T-helper 1 cell treated with Interleukin-12 subunit alpha and Interleukin-12 subunit beta and Interleukin-4 antibody, amounts not matched to agents 30 μg/mL and 1 μg/mL, for 36 hours (primary cell): ENCODE data around the gene VCL.
"Not testable (repeated sequence)": the region's sequence is repeated elsewhere in the genome, so short reads cannot be mapped to it uniquely, and the experiment has no call there.

Experiments
- H3K27ac Mint-ChIP-seq: one replicate; pipeline ENCODE4 v1.8.0; 2021; ENCODE audit warnings: mild to moderate bottlenecking, mixed read lengths
- H3K27me3 Mint-ChIP-seq: one replicate; pipeline ENCODE4 v1.8.0; 2021; ENCODE audit warnings: low read depth, mixed read lengths
- H3K36me3 Mint-ChIP-seq: one replicate; pipeline ENCODE4 v1.8.0; 2021; ENCODE audit warnings: low read depth, mixed read lengths
- H3K4me1 Mint-ChIP-seq: one replicate; pipeline ENCODE4 v1.8.0; 2021; ENCODE audit warnings: low read depth, mixed read lengths
- H3K4me3 Mint-ChIP-seq: one replicate; pipeline ENCODE4 v1.8.0; 2021; ENCODE audit warnings: mild to moderate bottlenecking, moderate library complexity, mixed read lengths
- H3K9me3 Mint-ChIP-seq: one replicate; pipeline ENCODE4 v1.8.0; 2021; ENCODE audit warnings: mixed read lengths

Gene VCL

GRCh38 chr10:74122060-74122459 lies 124.1 kb downstream of the VCL start:
- H3K27ac Mint-ChIP-seq: no peak overlapping the region

GRCh38 chr10:74123081-74123480 lies 125.2 kb downstream of the VCL start:
- H3K27me3 Mint-ChIP-seq: no peaks in the 10 kb centered on the region
- peaks cover 53% of the 10 kb centered on the region for H3K36me3 Mint-ChIP-seq
- peaks cover 13% of the 10 kb centered on the region for H3K4me1 Mint-ChIP-seq
- no peak overlapping the region for H3K27ac Mint-ChIP-seq
- H3K9me3 Mint-ChIP-seq: no peaks in the 10 kb centered on the region
- no peak overlapping the region for H3K4me3 Mint-ChIP-seq

More at GRCh38 chr10:74122060-74122459, 124.1 kb downstream of the VCL start:
- peaks cover 13% of the 10 kb centered on the region for H3K4me1 Mint-ChIP-seq
- no peaks in the 10 kb centered on the region for H3K27me3 Mint-ChIP-seq
- no peaks in the 10 kb centered on the region for H3K9me3 Mint-ChIP-seq
- H3K36me3 Mint-ChIP-seq: peaks cover 58% of the 10 kb centered on the region
- no peak overlapping the region for H3K4me3 Mint-ChIP-seq

GRCh38 chr10:74133923-74134820 lies 136.3 kb downstream of the VCL start:
- Mint-ChIP-seq H3K4me3 (no peak overlapping the region), H3K36me3 (peaks cover 29% of the 10 kb centered on the region), H3K27me3 (no peaks in the 10 kb centered on the region), H3K9me3 (no peaks in the 10 kb centered on the region), H3K4me1 (no peaks in the 10 kb centered on the region), H3K27ac (no peak overlapping the region)

GRCh38 chr10:74135452-74135851 lies 137.5 kb downstream of the VCL start:
- no peaks in the 10 kb centered on the region for H3K4me1 Mint-ChIP-seq
- peaks cover 29% of the 10 kb centered on the region for H3K36me3 Mint-ChIP-seq
- H3K27ac Mint-ChIP-seq: no peak overlapping the region
- no peak overlapping the region for H3K4me3 Mint-ChIP-seq
- H3K9me3 Mint-ChIP-seq: no peaks in the 10 kb centered on the region
- no peaks in the 10 kb centered on the region for H3K27me3 Mint-ChIP-seq

- H3K4me1 Mint-ChIP-seq: peaks cover 5% of the 10 kb centered on the region
- H3K4me3 Mint-ChIP-seq: no peak overlapping the region
- no peaks in the 10 kb centered on the region for H3K27me3 Mint-ChIP-seq
- no peaks in the 10 kb centered on the region for H3K9me3 Mint-ChIP-seq
- peaks cover 24% of the 10 kb centered on the region for H3K36me3 Mint-ChIP-seq
- H3K27ac Mint-ChIP-seq: no peak overlapping the region
Measured at GRCh38 chr10:74137992-74138391, 140.1 kb downstream of the VCL start.

GRCh38 chr10:74138596-74138995 lies 140.7 kb downstream of the VCL start:
- not testable (repeated sequence) for H3K27me3 Mint-ChIP-seq, H3K27ac Mint-ChIP-seq, H3K9me3 Mint-ChIP-seq, H3K4me3 Mint-ChIP-seq, H3K4me1 Mint-ChIP-seq
- H3K36me3 Mint-ChIP-seq: peaks cover 24% of the 10 kb centered on the region

GRCh38 chr10:74139981-74140380 lies 142.1 kb downstream of the VCL start:
- no peak overlapping the region for H3K27ac Mint-ChIP-seq
- peaks cover 18% of the 10 kb centered on the region for H3K36me3 Mint-ChIP-seq
- H3K4me1 Mint-ChIP-seq: peaks cover 5% of the 10 kb centered on the region
- no peak overlapping the region for H3K4me3 Mint-ChIP-seq
- H3K9me3 Mint-ChIP-seq: no peaks in the 10 kb centered on the region
- no peaks in the 10 kb centered on the region for H3K27me3 Mint-ChIP-seq

- peaks cover 7% of the 10 kb centered on the region for H3K4me1 Mint-ChIP-seq
- no peak overlapping the region for H3K4me3 Mint-ChIP-seq
- no peaks in the 10 kb centered on the region for H3K27me3 Mint-ChIP-seq
- H3K27ac Mint-ChIP-seq: no peak overlapping the region
- H3K9me3 Mint-ChIP-seq: no peaks in the 10 kb centered on the region
- peaks cover 18% of the 10 kb centered on the region for H3K36me3 Mint-ChIP-seq
Measured at GRCh38 chr10:74140553-74140952, 142.6 kb downstream of the VCL start.

- H3K4me3 Mint-ChIP-seq: no peak overlapping the region
- peaks cover 13% of the 10 kb centered on the region for H3K4me1 Mint-ChIP-seq
- peaks cover 9% of the 10 kb centered on the region for H3K36me3 Mint-ChIP-seq
- no peak overlapping the region for H3K27ac Mint-ChIP-seq
- H3K27me3 Mint-ChIP-seq: no peaks in the 10 kb centered on the region
- no peaks in the 10 kb centered on the region for H3K9me3 Mint-ChIP-seq
Measured at GRCh38 chr10:74145133-74145532, 147.2 kb downstream of the VCL start.

GRCh38 chr10:74146980-74147379 lies 149.1 kb downstream of the VCL start:
- H3K27ac Mint-ChIP-seq, H3K27me3 Mint-ChIP-seq: not testable (repeated sequence)

GRCh38 chr10:74150204-74150989 lies 152.5 kb downstream of the VCL start, which contains the start of gene AP3M1:
TSS of gene AP3M1 (minus strand) at chr10:74150828. CDS start at chr10:74138379, 12,449 bp downstream.
- peaks cover 20% of the 10 kb centered on the region for H3K4me1 Mint-ChIP-seq
- peak within 1 kb of the TSS; percentile 63 for H3K27ac Mint-ChIP-seq
- peaks cover 5% of the 10 kb centered on the region for H3K36me3 Mint-ChIP-seq
- H3K9me3 Mint-ChIP-seq: no peaks in the 10 kb centered on the region
- H3K4me3 Mint-ChIP-seq: no peak within 1 kb of the TSS
- H3K27me3 Mint-ChIP-seq: no peaks in the 10 kb centered on the region

More at GRCh38 chr10:74146980-74147379, 149.1 kb downstream of the VCL start:
- H3K4me1 Mint-ChIP-seq: peaks cover 12% of the 10 kb centered on the region
- not testable (repeated sequence) for H3K4me3 Mint-ChIP-seq, H3K36me3 Mint-ChIP-seq, H3K9me3 Mint-ChIP-seq

- peaks cover 2% of the 10 kb centered on the region for H3K36me3 Mint-ChIP-seq
- H3K27me3 Mint-ChIP-seq: no peaks in the 10 kb centered on the region
- H3K27ac Mint-ChIP-seq: peak within 1 kb of the TSS; percentile 63
- peaks cover 17% of the 10 kb centered on the region for H3K4me1 Mint-ChIP-seq
- H3K4me3 Mint-ChIP-seq: no peak within 1 kb of the TSS
- no peaks in the 10 kb centered on the region for H3K9me3 Mint-ChIP-seq
Measured at GRCh38 chr10:74150990-74151878, 153.3 kb downstream of the VCL start, which contains the start of gene ADK. TSS of gene ADK (plus strand) at chr10:74151221. CDS start at chr10:74151279, 58 bp downstream.

GRCh38 chr10:74151879-74152722 lies 154.2 kb downstream of the VCL start:
- Mint-ChIP-seq H3K36me3 (no peaks in the 10 kb centered on the region), H3K27me3 (no peaks in the 10 kb centered on the region), H3K4me1 (peaks cover 24% of the 10 kb centered on the region), H3K27ac (peak overlapping the region; percentile 63), H3K9me3 (no peaks in the 10 kb centered on the region), H3K4me3 (no peak overlapping the region)
